ENCODE results near the gene FNTB. TPM values are rescaled to one million over a fixed set of nuclear protein-coding genes. Genes with fewer than 3 reads are reported as not detected.

FNTB gene
- total RNA-seq, 1 donor from 2014 or later: 22.4 TPM

DNA sequence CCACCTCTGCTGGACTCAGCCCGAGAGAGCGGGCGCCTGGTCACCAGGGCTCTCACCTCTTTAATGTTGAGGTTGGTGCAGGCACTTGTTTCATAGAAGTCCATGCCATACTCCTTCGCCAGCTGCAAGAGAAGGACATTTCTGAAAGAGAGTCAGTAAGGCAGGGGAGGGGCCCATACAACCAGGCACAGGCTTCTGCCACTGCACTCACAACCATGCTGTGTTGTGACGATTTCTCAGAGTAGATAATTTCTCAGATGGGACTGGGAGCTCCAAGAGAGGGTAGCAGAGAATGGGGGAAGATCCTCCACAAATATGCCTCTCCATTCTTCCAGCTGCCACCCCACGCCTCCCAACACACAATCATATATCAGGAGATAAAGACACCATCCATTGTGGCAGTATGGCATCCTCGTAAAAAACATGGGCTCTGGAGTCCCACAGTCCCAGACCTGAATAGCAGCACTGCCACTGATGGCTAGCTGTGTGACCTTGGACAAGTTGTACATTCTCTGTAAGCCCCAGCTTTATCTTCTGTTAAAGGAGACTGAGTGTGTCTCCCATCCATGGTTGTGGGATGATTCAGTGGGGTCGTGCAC lies 38.0 kb upstream of the FNTB start:
- TF ChIP-seq, protein P1, sequence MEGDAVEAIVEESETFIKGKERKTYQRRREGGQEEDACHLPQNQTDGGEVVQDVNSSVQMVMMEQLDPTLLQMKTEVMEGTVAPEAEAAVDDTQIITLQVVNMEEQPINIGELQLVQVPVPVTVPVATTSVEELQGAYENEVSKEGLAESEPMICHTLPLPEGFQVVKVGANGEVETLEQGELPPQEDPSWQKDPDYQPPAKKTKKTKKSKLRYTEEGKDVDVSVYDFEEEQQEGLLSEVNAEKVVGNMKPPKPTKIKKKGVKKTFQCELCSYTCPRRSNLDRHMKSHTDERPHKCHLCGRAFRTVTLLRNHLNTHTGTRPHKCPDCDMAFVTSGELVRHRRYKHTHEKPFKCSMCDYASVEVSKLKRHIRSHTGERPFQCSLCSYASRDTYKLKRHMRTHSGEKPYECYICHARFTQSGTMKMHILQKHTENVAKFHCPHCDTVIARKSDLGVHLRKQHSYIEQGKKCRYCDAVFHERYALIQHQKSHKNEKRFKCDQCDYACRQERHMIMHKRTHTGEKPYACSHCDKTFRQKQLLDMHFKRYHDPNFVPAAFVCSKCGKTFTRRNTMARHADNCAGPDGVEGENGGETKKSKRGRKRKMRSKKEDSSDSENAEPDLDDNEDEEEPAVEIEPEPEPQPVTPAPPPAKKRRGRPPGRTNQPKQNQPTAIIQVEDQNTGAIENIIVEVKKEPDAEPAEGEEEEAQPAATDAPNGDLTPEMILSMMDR (IDR thresholded peaks at IDR 0.05; ENCODE audit: unreplicated experiment): no peak
- Mint-ChIP-seq H3K9me3 (ENCODE audit: low read depth) (no peaks in the 10 kb centered on the region), H3K36me3 (ENCODE audit: insufficient read depth) (peaks cover 13% of the 10 kb centered on the region), H3K4me3 (ENCODE audit: low read depth) (no peak overlapping the region), H3K27ac (no peak overlapping the region), H3K4me1 (ENCODE audit: low read depth) (no peaks in the 10 kb centered on the region), H3K27me3 (no peaks in the 10 kb centered on the region)
- DNase-seq (ENCODE audit: low spot score, unreplicated experiment): no peak

DNA sequence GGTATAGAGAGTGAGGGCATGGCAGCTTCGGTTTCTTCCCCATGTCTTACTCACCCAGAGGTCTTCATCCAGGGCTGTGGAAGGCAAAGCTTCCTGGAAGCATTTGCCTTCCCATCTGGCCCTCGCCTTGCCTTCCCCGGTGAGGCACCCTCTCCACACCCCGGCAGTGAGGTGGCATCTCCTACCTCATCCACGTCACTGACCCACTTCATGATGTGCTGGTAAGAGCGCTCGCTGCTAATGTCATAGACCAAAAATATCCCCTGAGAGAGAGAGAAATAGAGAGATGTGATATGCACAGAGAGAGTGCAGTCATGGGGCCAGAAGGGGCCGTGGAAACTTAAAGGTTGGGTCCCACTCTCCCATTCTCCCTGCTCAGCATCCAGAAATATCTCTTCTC lies 35.8 kb upstream of the FNTB start:
- H3K9me3 Mint-ChIP-seq (ENCODE audit: low read depth): no peaks in the 10 kb centered on the region
- no peak overlapping the region for H3K27ac Mint-ChIP-seq
- H3K27me3 Mint-ChIP-seq: no peaks in the 10 kb centered on the region
- DNase-seq (ENCODE audit: low spot score, unreplicated experiment): no peak
- TF ChIP-seq, protein P1 (IDR thresholded peaks at IDR 0.05; ENCODE audit: unreplicated experiment): no peak
- no peak overlapping the region for H3K4me3 Mint-ChIP-seq (ENCODE audit: low read depth)
- H3K36me3 Mint-ChIP-seq (ENCODE audit: insufficient read depth): peaks cover 4% of the 10 kb centered on the region
- H3K4me1 Mint-ChIP-seq (ENCODE audit: low read depth): peaks cover 4% of the 10 kb centered on the region

DNA sequence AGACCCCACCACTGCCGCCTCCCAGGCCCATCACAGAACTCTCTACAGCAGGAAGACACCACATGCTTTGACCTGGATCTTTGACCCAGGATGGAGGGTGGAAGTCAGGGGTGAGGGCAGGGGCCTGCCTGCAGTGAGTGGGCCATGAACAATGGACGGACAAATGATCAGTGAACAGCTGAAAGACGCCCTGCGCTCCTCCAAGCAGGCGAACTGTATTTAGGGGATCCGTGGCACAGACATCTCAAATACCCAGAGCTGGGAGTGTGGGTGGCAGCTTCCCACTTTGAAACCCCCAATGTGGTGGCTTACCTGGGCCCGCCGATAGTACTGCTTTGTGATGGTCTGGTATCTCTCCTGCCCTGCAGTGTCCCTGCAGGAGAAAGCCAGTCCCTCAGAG lies 35.4 kb upstream of the FNTB start:
- Mint-ChIP-seq H3K4me1 (ENCODE audit: low read depth) (peaks cover 4% of the 10 kb centered on the region), H3K27me3 (no peaks in the 10 kb centered on the region), H3K9me3 (ENCODE audit: low read depth) (no peaks in the 10 kb centered on the region), H3K4me3 (ENCODE audit: low read depth) (no peak overlapping the region), H3K27ac (no peak overlapping the region), H3K36me3 (ENCODE audit: insufficient read depth) (peaks cover 4% of the 10 kb centered on the region)
- TF ChIP-seq, protein P1 (IDR thresholded peaks at IDR 0.05; ENCODE audit: unreplicated experiment): no peak
- DNase-seq (ENCODE audit: low spot score, unreplicated experiment): no peak

DNA sequence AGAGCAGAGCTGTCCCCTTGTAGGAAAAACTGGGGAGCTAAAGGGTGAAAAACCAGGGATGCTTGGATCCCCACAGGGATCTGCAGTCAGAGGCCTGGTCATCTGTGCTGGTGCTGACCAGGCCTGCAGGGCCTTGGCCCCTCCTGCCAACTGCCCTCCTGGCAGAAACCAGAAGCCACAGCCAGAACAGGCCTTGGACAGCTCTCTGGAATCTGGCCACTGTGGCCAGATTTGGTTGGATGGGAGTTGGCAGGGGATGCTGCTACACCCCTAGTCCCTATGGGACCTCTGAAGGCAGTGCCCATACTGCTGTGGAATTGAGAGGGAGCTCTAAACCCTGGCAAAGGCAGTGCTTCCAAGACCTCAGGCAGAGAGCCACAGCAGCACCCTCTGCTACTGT lies 35.0 kb upstream of the FNTB start:
- Mint-ChIP-seq H3K4me3 (ENCODE audit: low read depth) (no peak overlapping the region), H3K4me1 (ENCODE audit: low read depth) (peaks cover 4% of the 10 kb centered on the region), H3K27ac (no peak overlapping the region), H3K9me3 (ENCODE audit: low read depth) (no peaks in the 10 kb centered on the region), H3K36me3 (ENCODE audit: insufficient read depth) (peaks cover 4% of the 10 kb centered on the region), H3K27me3 (no peaks in the 10 kb centered on the region)
- no peak for DNase-seq (ENCODE audit: low spot score, unreplicated experiment)
- TF ChIP-seq, protein P1 (IDR thresholded peaks at IDR 0.05; ENCODE audit: unreplicated experiment): no peak

- Mint-ChIP-seq H3K9me3 (ENCODE audit: low read depth) (no peaks in the 10 kb centered on the region), H3K4me3 (ENCODE audit: low read depth) (no peak overlapping the region), H3K27ac (no peak overlapping the region), H3K36me3 (ENCODE audit: insufficient read depth) (peaks cover 4% of the 10 kb centered on the region), H3K27me3 (no peaks in the 10 kb centered on the region), H3K4me1 (ENCODE audit: low read depth) (peaks cover 4% of the 10 kb centered on the region)
- no peak for DNase-seq (ENCODE audit: low spot score, unreplicated experiment)
- TF ChIP-seq, protein P1 (IDR thresholded peaks at IDR 0.05; ENCODE audit: unreplicated experiment): no peak
These were observed 33.9 kb upstream of the FNTB start for GRCh38 chr14:64952598-64953309.
